RWPE2 (cell line): ENCODE data around the gene LETM1.

Experiments
- ATAC-seq: fragments of 200-7000 bp; cut with Tn5 transposase; 3 replicates; pipeline ENCODE4 v1.9.1; 2021; ENCODE audit warnings: low read depth
- DNase-seq: peaks from one replicate; pipeline ENCODE4 v3.0.0-alpha.2; 2020; ENCODE audit warnings: low spot score
- H3K27ac ChIP-seq: fragments of 450-650 bp; 2 replicates; pipeline ENCODE4 v1.5.1; 2017; ENCODE audit warnings: mild to moderate bottlenecking; ENCODE audit not compliant: poor library complexity, severe bottlenecking
- H3K27me3 ChIP-seq: fragments of 250-450 bp; sonication (Bioruptor Pico); 2 replicates; pipeline ENCODE4 v1.5.1; 2021; ENCODE audit warnings: mild to moderate bottlenecking, moderate library complexity; ENCODE audit not compliant: insufficient read depth, poor library complexity, severe bottlenecking
- H3K36me3 ChIP-seq: fragments of 250-450 bp; sonication (Bioruptor Pico); 2 replicates; pipeline ENCODE4 v1.5.1; 2020; ENCODE audit warnings: low read depth, mild to moderate bottlenecking, moderate library complexity
- H3K4me1 ChIP-seq: fragments of 250-450 bp; sonication (Bioruptor Pico); 2 replicates; pipeline ENCODE4 v1.5.1; 2021; ENCODE audit warnings: mild to moderate bottlenecking, moderate library complexity; ENCODE audit not compliant: insufficient read depth, poor library complexity, severe bottlenecking
- H3K4me3 ChIP-seq: fragments of 250-450 bp; sonication (Bioruptor Pico); 2 replicates; pipeline ENCODE4 v1.5.1; 2021; ENCODE audit warnings: mild to moderate bottlenecking, moderate library complexity; ENCODE audit not compliant: severe bottlenecking
- H3K9me3 ChIP-seq: fragments of 250-450 bp; sonication (Bioruptor Pico); 2 replicates; pipeline ENCODE4 v1.5.1; 2021; ENCODE audit warnings: mild to moderate bottlenecking, moderate library complexity; ENCODE audit not compliant: severe bottlenecking
- TF ChIP-seq, protein P1 (sequence below): fragments of 450-650 bp; IDR thresholded peaks from one replicate; pipeline ENCODE4 v1.5.1; 2017; ENCODE audit warnings: mild to moderate bottlenecking, moderate library complexity; ENCODE audit not compliant: poor library complexity, severe bottlenecking

The LETM1 gene

DNA sequence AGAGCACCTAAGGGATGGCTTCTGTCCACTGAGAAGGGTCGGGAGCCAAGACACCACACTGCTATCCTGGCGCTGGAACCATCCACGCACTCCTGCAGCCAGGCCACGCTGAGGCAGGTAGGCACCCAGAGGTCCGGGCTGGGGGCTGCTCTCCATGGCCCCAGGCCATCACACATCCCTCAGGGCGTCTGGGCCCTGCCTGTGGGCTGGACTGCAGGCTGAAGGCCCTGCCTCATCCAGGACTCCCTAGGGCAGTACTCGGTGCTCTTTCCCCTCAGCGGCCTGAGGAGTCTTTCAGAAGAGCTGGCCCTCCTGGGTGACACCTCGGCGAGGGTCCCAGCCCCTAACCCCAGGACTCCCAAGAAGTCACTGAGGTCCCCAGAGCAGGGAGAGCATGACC, 45.2 kb downstream of the LETM1 start:
- H3K27me3 ChIP-seq: no peaks in the 10 kb centered on the region
- no peak overlapping the region for H3K4me3 ChIP-seq
- peaks cover 19% of the 10 kb centered on the region for H3K36me3 ChIP-seq
- H3K4me1 ChIP-seq: no peaks in the 10 kb centered on the region
- no peak for ATAC-seq
- TF ChIP-seq, protein P1, sequence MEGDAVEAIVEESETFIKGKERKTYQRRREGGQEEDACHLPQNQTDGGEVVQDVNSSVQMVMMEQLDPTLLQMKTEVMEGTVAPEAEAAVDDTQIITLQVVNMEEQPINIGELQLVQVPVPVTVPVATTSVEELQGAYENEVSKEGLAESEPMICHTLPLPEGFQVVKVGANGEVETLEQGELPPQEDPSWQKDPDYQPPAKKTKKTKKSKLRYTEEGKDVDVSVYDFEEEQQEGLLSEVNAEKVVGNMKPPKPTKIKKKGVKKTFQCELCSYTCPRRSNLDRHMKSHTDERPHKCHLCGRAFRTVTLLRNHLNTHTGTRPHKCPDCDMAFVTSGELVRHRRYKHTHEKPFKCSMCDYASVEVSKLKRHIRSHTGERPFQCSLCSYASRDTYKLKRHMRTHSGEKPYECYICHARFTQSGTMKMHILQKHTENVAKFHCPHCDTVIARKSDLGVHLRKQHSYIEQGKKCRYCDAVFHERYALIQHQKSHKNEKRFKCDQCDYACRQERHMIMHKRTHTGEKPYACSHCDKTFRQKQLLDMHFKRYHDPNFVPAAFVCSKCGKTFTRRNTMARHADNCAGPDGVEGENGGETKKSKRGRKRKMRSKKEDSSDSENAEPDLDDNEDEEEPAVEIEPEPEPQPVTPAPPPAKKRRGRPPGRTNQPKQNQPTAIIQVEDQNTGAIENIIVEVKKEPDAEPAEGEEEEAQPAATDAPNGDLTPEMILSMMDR: no peak
- H3K9me3 ChIP-seq: no peaks in the 10 kb centered on the region
- H3K27ac ChIP-seq: no peak overlapping the region
- DNase-seq: no peak

GRCh38 chr4:1809754-1810502, 46.0 kb downstream of the LETM1 start:
- ATAC-seq (peak; percentile 74), DNase-seq (no peak)
- H3K36me3 ChIP-seq: peaks cover 10% of the 10 kb centered on the region
- no peak overlapping the region for H3K4me3 ChIP-seq
- H3K4me1 ChIP-seq: no peaks in the 10 kb centered on the region
- H3K9me3 ChIP-seq: no peaks in the 10 kb centered on the region
- H3K27ac ChIP-seq: no peak overlapping the region
- TF ChIP-seq, protein P1: peak; percentile 95
- no peaks in the 10 kb centered on the region for H3K27me3 ChIP-seq

DNA sequence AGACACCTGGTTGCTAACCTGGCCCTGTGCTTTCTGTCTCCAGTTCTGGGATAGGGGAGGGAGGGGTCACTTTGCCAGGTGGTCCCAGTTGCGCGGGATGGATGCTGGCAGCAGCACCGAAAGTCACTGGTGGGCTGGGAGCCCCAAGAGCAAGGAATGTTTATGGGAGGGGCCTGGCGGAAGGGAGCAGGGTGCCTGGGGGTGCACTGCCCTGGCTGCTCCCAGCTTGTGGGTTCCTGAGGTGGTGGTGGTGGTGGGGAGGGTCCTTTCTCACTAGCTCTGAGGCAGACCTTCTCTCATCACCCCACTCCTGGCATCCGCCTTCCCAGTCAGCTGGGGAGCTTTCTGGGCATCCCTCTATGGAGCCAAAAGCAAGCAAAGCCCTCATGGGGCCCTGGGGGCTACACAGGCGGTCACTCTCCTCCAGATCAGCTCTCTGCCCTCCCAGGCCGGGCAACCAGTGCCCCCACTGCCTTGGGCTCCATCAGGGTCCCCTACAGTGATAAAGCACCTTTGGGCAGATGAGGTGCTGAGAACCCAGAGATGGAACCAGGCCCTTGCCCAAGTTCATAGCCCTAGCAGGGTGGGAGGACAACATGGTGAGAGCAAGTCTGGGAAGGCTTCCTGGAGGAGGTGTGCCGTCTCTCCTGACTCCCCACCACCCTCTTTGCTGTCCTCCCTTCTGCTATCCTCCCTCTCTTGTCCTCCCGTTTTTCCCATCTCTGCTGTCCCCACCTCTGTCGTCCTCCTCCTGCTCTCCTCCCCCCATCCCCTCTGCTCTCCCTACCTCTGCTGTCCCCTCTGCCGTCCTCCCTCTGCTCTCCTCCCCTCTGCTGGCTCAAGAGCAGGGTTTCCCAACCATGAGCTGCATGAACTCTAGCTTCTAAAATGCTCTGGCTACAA, 46.9 kb downstream of the LETM1 start:
- H3K27ac ChIP-seq: no peak overlapping the region
- no peaks in the 10 kb centered on the region for H3K9me3 ChIP-seq
- peaks cover 4% of the 10 kb centered on the region for H3K36me3 ChIP-seq
- H3K4me3 ChIP-seq: no peak overlapping the region
- ATAC-seq (no peak), DNase-seq (no peak)
- H3K27me3 ChIP-seq: no peaks in the 10 kb centered on the region
- H3K4me1 ChIP-seq: no peaks in the 10 kb centered on the region
- TF ChIP-seq, protein P1: no peak

- no peak overlapping the region for H3K27ac ChIP-seq
- no peak overlapping the region for H3K4me3 ChIP-seq
- no peak for ATAC-seq
Observed at GRCh38 chr4:1808396-1808795, 47.6 kb downstream of the LETM1 start.

More at GRCh38 chr4:1808396-1808795, 47.6 kb downstream of the LETM1 start:
- no peaks in the 10 kb centered on the region for H3K27me3 ChIP-seq
- no peaks in the 10 kb centered on the region for H3K4me1 ChIP-seq
- TF ChIP-seq, protein P1: no peak
- peaks cover under 1% of the 10 kb centered on the region for H3K36me3 ChIP-seq
- DNase-seq: no peak
- H3K9me3 ChIP-seq: no peaks in the 10 kb centered on the region
